ENCODE results near the gene SIVA1. TPM values are rescaled to one million over a fixed set of nuclear protein-coding genes. Genes with fewer than 3 reads are reported as not detected.

SIVA1 gene
- polyA plus RNA-seq, 1 of the 3 experiments (the other 2 are of a cell fraction), result 137 TPM

GRCh38 chr14:104784218-104784568, 31.2 kb downstream of the SIVA1 start:
- TF ChIP-seq POLR2AphosphoS5 (IDR thresholded peaks at IDR 0.05; ENCODE audit: low read depth, low read length), result no peak
- TF ChIP-seq EP300 (IDR thresholded peaks at IDR 0.05; ENCODE audit: borderline replicate concordance in 1 of 2, low read depth in 1 of 2, low read length in 1 of 2), result no peak
- TF ChIP-seq MEF2A (IDR thresholded peaks at IDR 0.05; ENCODE audit: borderline replicate concordance, low read depth), result no peak
- no peak for TF ChIP-seq USF1 (IDR thresholded peaks at IDR 0.05; ENCODE audit: borderline replicate concordance, low read depth)
- H3K9me3 ChIP-seq, result no peaks in the 10 kb centered on the region
- ChIA-PET CTCF (interaction anchor here (1.1 to 2.1 kb wide), 3 partner anchors 10 to 15 kb away, joined by 3 to 13 read pairs (median 6); no protein-coding TSS in a partner anchor), POLR2A (no interaction called here)
- H3K36me3 ChIP-seq (replicated peaks in 1 of 2; ENCODE audit: control insufficient read depth in 1 of 2, insufficient read depth in 2 of 2, low read length in 1 of 2), result peaks cover 0 to 38% of the 10 kb centered on the region in 2 experiments
- no peaks in the 10 kb centered on the region for H3K9me2 ChIP-seq
- peaks cover 46% of the 10 kb centered on the region for H3K79me2 ChIP-seq (ENCODE audit: insufficient read depth)
- H3K4me2 ChIP-seq, result no peak overlapping the region
- peaks cover 57% of the 10 kb centered on the region for H4K20me1 ChIP-seq (ENCODE audit: insufficient read depth)
- no peak overlapping the region for H3K4me3 ChIP-seq (ENCODE audit: low read depth in 2 of 2, low read length in 1 of 2)
- H3K4me1 ChIP-seq (ENCODE audit: control insufficient read depth in 1 of 2, insufficient read depth in 2 of 2, low read depth in 1 of 2, low read length in 1 of 2), result no peaks in the 10 kb centered on the region; a peak in 1 of 4 replicates
- H3K27me3 ChIP-seq (ENCODE audit: insufficient read depth), result no peaks in the 10 kb centered on the region
- H3K27ac ChIP-seq (ENCODE audit: low read depth in 2 of 2, low read length in 1 of 2), result no peak overlapping the region
- no peaks in the 10 kb centered on the region for H3F3A ChIP-seq (replicated peaks; ENCODE audit: insufficient read depth)
- DNase-seq, result no peak
- 80% methylated on average over 1 of the region's 9 CpGs for WGBS (ENCODE audit: low lambda C conversion rate)
- H3K9ac ChIP-seq, result no peak overlapping the region
- no peak overlapping the region for H2AFZ ChIP-seq (ENCODE audit: low read depth)

DNA sequence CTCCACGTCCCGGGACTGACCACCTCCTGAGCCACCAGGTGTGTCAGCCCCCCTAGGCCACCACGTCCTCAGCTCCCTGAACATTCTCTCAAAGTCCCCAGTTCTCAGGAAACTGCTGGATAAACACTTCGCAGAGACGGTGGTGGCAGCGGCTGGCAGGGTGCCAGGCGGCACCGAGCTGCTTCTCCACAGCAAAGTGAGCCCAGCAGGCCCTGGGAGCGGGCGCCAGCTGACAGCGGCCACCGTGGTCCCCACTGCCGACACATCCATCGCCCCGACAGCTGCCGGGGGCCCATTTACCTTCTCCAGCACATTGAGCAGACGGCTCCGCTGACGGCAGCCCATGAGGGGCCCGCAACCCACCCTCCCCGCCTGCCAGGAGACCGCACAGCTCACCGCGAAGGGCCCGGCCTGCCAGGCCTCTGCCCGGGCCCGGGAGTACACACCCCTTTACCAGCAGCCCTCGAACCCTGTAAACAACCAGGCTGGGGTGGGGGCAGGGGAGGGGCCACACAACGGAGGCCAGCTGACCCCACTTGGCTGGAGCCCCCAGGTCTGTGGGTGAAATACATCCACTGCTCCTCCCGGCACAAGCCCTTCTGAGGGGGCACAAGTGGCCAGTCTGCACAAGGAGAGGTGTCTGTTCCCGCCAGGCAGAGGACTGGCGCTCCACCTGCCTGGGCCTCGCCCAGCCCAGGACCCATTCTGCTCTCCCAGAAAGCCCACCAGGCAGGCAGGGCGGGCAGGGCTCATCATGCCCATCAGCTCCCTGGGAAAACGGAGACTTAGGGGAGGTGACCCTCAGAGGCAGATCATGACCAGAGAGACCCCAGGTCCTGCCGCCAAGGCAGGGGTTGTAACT, 32.1 kb downstream of the SIVA1 start:
- ChIA-PET CTCF (interaction anchor here (0.8 to 2.1 kb wide), 5 partner anchors 10 to 36 kb away, joined by 3 to 13 read pairs (median 3); no protein-coding TSS in a partner anchor), POLR2A (no interaction called here)
- H3K27me3 ChIP-seq (ENCODE audit: insufficient read depth), result no peaks in the 10 kb centered on the region
- no peak for DNase-seq
- H3F3A ChIP-seq (replicated peaks; ENCODE audit: insufficient read depth), result no peaks in the 10 kb centered on the region
- no peaks in the 10 kb centered on the region for H3K9me2 ChIP-seq
- H3K79me2 ChIP-seq (ENCODE audit: insufficient read depth), result peaks cover 54% of the 10 kb centered on the region
- TF ChIP-seq SMC3 (IDR thresholded peaks at IDR 0.05; ENCODE audit: low read depth, low read length) (no peak), PBX3 (IDR thresholded peaks at IDR 0.05) (no peak), MXI1 (IDR thresholded peaks at IDR 0.05; ENCODE audit: low read depth, low read length) (no peak), GABPA (IDR thresholded peaks at IDR 0.05; ENCODE audit: low read depth) (no peak), YY1 (IDR thresholded peaks at IDR 0.05; ENCODE audit: low read depth) (no peak), TEAD4 (IDR thresholded peaks at IDR 0.05; ENCODE audit: borderline replicate concordance, insufficient read depth) (no peak), FOXJ3 (CRISPR knock-in tag; IDR thresholded peaks at IDR 0.05) (no peak), RFX5 (IDR thresholded peaks at IDR 0.05; ENCODE audit: low read length) (no peak), NFIC (IDR thresholded peaks at IDR 0.05; ENCODE audit: borderline replicate concordance) (no peak), CHD2 (IDR thresholded peaks at IDR 0.05; ENCODE audit: low read length, partially characterized antibody) (no peak)
- TF ChIP-seq, protein P1, sequence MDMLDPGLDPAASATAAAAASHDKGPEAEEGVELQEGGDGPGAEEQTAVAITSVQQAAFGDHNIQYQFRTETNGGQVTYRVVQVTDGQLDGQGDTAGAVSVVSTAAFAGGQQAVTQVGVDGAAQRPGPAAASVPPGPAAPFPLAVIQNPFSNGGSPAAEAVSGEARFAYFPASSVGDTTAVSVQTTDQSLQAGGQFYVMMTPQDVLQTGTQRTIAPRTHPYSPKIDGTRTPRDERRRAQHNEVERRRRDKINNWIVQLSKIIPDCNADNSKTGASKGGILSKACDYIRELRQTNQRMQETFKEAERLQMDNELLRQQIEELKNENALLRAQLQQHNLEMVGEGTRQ (IDR thresholded peaks at IDR 0.05; ENCODE audit: borderline replicate concordance, low read depth, low read length), result no peak
- no peak overlapping the region for H3K27ac ChIP-seq (ENCODE audit: low read depth in 2 of 2, low read length in 1 of 2)
- H3K4me2 ChIP-seq, result no peak overlapping the region
- H3K4me3 ChIP-seq (ENCODE audit: low read depth in 2 of 2, low read length in 1 of 2), result no peak overlapping the region
- no peaks in the 10 kb centered on the region for H3K9me3 ChIP-seq
- H3K36me3 ChIP-seq (replicated peaks in 1 of 2; ENCODE audit: control insufficient read depth in 1 of 2, insufficient read depth in 2 of 2, low read length in 1 of 2), result peaks cover 0 to 35% of the 10 kb centered on the region in 2 experiments
- peaks cover 65% of the 10 kb centered on the region for H4K20me1 ChIP-seq (ENCODE audit: insufficient read depth)
- H3K9ac ChIP-seq, result no peak overlapping the region
- H3K4me1 ChIP-seq (ENCODE audit: control insufficient read depth in 1 of 2, insufficient read depth in 2 of 2, low read depth in 1 of 2, low read length in 1 of 2), result no peaks in the 10 kb centered on the region; a peak in 1 of 4 replicates
- H2AFZ ChIP-seq (ENCODE audit: low read depth), result no peak overlapping the region
- 90% methylated on average over 11 of the region's 36 CpGs for WGBS (ENCODE audit: low lambda C conversion rate)
